ENCODE measurements around the gene UQCRC2.
A peak's percentile ranks its signal among the peaks of the same experiment; 100 is the strongest.

The UQCRC2 gene

GRCh38 chr16:21952040-21952792 is 945 bp upstream of the UQCRC2 start:
- H3K9me3 ChIP-seq (ENCODE audit: control insufficient read depth, low read length): no peaks in the 10 kb centered on the region
- H3K4me3 ChIP-seq (ENCODE audit: insufficient read depth in 1 of 2, low read depth in 1 of 2, low read length in 2 of 2): peak overlapping the region; percentile 88 to 98
- H2AK5ac ChIP-seq (ENCODE audit: low read length, severe bottlenecking): no peak overlapping the region
- no peak overlapping the region for H3K23ac ChIP-seq (ENCODE audit: low read length in 2 of 2)
- H3K14ac ChIP-seq (ENCODE audit: low read length in 2 of 2): peak overlapping the region in 1 of 2 experiments; percentile 80
- H3K79me1 ChIP-seq (replicated peaks; ENCODE audit: low read length, poor library complexity, severe bottlenecking): peaks cover 14% of the 10 kb centered on the region
- H2BK5ac ChIP-seq (ENCODE audit: low read depth, low read length, poor library complexity, severe bottlenecking): no peak overlapping the region
- peak overlapping the region; percentile 62 for H2AFZ ChIP-seq (ENCODE audit: low read depth, low read length)
- no peak overlapping the region for H4K91ac ChIP-seq (ENCODE audit: low read length)
- H2BK15ac ChIP-seq (ENCODE audit: low read depth, poor library complexity, severe bottlenecking): no peak overlapping the region
- H2BK12ac ChIP-seq (ENCODE audit: low read length in 2 of 2): no peak overlapping the region
- H3K4me1 ChIP-seq (ENCODE audit: control insufficient read depth, insufficient read depth, low read depth, low read length): peaks cover 3% of the 10 kb centered on the region
- H3K27me3 ChIP-seq (ENCODE audit: control insufficient read depth in 1 of 2, insufficient read depth in 1 of 2, low read length in 2 of 2): no peaks in the 10 kb centered on the region
- peak overlapping the region; percentile 89 for H3K4me2 ChIP-seq (ENCODE audit: low read length, poor library complexity, severe bottlenecking)
- peaks cover 11 to 14% of the 10 kb centered on the region in 2 experiments for H3K36me3 ChIP-seq (ENCODE audit: control insufficient read depth in 1 of 2, insufficient read depth in 2 of 2, low read depth in 1 of 2, low read length in 2 of 2)
- peak overlapping the region; percentile 11 for H2BK120ac ChIP-seq (ENCODE audit: low read depth, low read length)
- peak overlapping the region; percentile 89 for H3K27ac ChIP-seq (ENCODE audit: low read length, poor library complexity, severe bottlenecking)
- peak overlapping the region in 1 of 2 experiments; percentile 43 for H3K4ac ChIP-seq (ENCODE audit: low read depth in 1 of 2, low read length in 2 of 2)
- peak overlapping the region; percentile 58 for H4K8ac ChIP-seq (ENCODE audit: low read length)
- H3K9ac ChIP-seq (ENCODE audit: low read length): peak overlapping the region; percentile 98
- peak overlapping the region; percentile 68 to 76 for H3K18ac ChIP-seq (ENCODE audit: low read depth in 1 of 2, low read length in 2 of 2)
- DNase-seq: peak; percentile 83
- WGBS: 7% methylated on average over 24 of the region's 24 CpGs

GRCh38 chr16:21953541-21953902 is 361 bp downstream of the UQCRC2 start:
- Histone ChIP-seq H3K14ac (ENCODE audit: low read length in 2 of 2) (no peak overlapping the region), H2BK120ac (ENCODE audit: low read depth, low read length) (no peak overlapping the region), H2AK5ac (ENCODE audit: low read length, severe bottlenecking) (no peak overlapping the region), H4K91ac (ENCODE audit: low read length) (peak overlapping the region; percentile 69), H2AFZ (ENCODE audit: low read depth, low read length) (no peak overlapping the region), H3K23ac (ENCODE audit: low read length in 2 of 2) (no peak overlapping the region), H2BK5ac (ENCODE audit: low read depth, low read length, poor library complexity, severe bottlenecking) (no peak overlapping the region), H3K9me3 (ENCODE audit: control insufficient read depth, low read length) (no peaks in the 10 kb centered on the region), H3K4me3 (ENCODE audit: insufficient read depth in 1 of 2, low read depth in 1 of 2, low read length in 2 of 2) (peak overlapping the region; percentile 80 to 98), H3K4ac (ENCODE audit: low read depth in 1 of 2, low read length in 2 of 2) (peak overlapping the region; percentile 1 to 40), H2BK12ac (ENCODE audit: low read length in 2 of 2) (no peak overlapping the region), H3K4me2 (ENCODE audit: low read length, poor library complexity, severe bottlenecking) (peak overlapping the region; percentile 85), H3K9ac (ENCODE audit: low read length) (peak overlapping the region; percentile 98), H2BK15ac (ENCODE audit: low read depth, poor library complexity, severe bottlenecking) (peak overlapping the region; percentile 93), H3K4me1 (ENCODE audit: control insufficient read depth, insufficient read depth, low read depth, low read length) (peaks cover 3% of the 10 kb centered on the region), H4K8ac (ENCODE audit: low read length) (peak overlapping the region; percentile 95), H3K27me3 (ENCODE audit: control insufficient read depth in 1 of 2, insufficient read depth in 1 of 2, low read length in 2 of 2) (no peaks in the 10 kb centered on the region), H3K18ac (ENCODE audit: low read depth in 1 of 2, low read length in 2 of 2) (peak overlapping the region; percentile 73 to 86), H3K36me3 (ENCODE audit: control insufficient read depth in 1 of 2, insufficient read depth in 2 of 2, low read depth in 1 of 2, low read length in 2 of 2) (peaks cover 17 to 24% of the 10 kb centered on the region in 2 experiments), H3K79me1 (replicated peaks; ENCODE audit: low read length, poor library complexity, severe bottlenecking) (peaks cover 17% of the 10 kb centered on the region), H3K27ac (ENCODE audit: low read length, poor library complexity, severe bottlenecking) (peak overlapping the region; percentile 89)
- no peak for DNase-seq
- 0% methylated on average over 11 of the region's 15 CpGs for WGBS

GRCh38 chr16:21957714-21958346 is 4.7 kb downstream of the UQCRC2 start:
- Histone ChIP-seq H2AFZ (ENCODE audit: low read depth, low read length) (no peak overlapping the region), H3K4me2 (ENCODE audit: low read length, poor library complexity, severe bottlenecking) (no peak overlapping the region), H4K8ac (ENCODE audit: low read length) (no peak overlapping the region), H3K36me3 (ENCODE audit: control insufficient read depth in 1 of 2, insufficient read depth in 2 of 2, low read depth in 1 of 2, low read length in 2 of 2) (peaks cover 29 to 64% of the 10 kb centered on the region in 2 experiments), H3K9ac (ENCODE audit: low read length) (no peak overlapping the region), H3K4ac (ENCODE audit: low read depth in 1 of 2, low read length in 2 of 2) (no peak overlapping the region), H2BK120ac (ENCODE audit: low read depth, low read length) (no peak overlapping the region), H3K4me3 (ENCODE audit: insufficient read depth in 1 of 2, low read depth in 1 of 2, low read length in 2 of 2) (no peak overlapping the region), H3K18ac (ENCODE audit: low read depth in 1 of 2, low read length in 2 of 2) (no peak overlapping the region), H3K27me3 (ENCODE audit: control insufficient read depth in 1 of 2, insufficient read depth in 1 of 2, low read length in 2 of 2) (no peaks in the 10 kb centered on the region), H3K23ac (ENCODE audit: low read length in 2 of 2) (no peak overlapping the region), H4K91ac (ENCODE audit: low read length) (no peak overlapping the region), H2BK15ac (ENCODE audit: low read depth, poor library complexity, severe bottlenecking) (no peak overlapping the region), H2BK12ac (ENCODE audit: low read length in 2 of 2) (no peak overlapping the region), H2AK5ac (ENCODE audit: low read length, severe bottlenecking) (no peak overlapping the region), H2BK5ac (ENCODE audit: low read depth, low read length, poor library complexity, severe bottlenecking) (no peak overlapping the region), H3K4me1 (ENCODE audit: control insufficient read depth, insufficient read depth, low read depth, low read length) (peaks cover 3% of the 10 kb centered on the region), H3K9me3 (ENCODE audit: control insufficient read depth, low read length) (no peaks in the 10 kb centered on the region), H3K14ac (ENCODE audit: low read length in 2 of 2) (no peak overlapping the region), H3K27ac (ENCODE audit: low read length, poor library complexity, severe bottlenecking) (no peak overlapping the region), H3K79me1 (replicated peaks; ENCODE audit: low read length, poor library complexity, severe bottlenecking) (peaks cover 17% of the 10 kb centered on the region)
- no CpG with 5 or more reads among the region's 1 CpG for WGBS
- no peak for DNase-seq

GRCh38 chr16:21959050-21959449 is 5.9 kb downstream of the UQCRC2 start:
- Histone ChIP-seq H2AK5ac (ENCODE audit: low read length, severe bottlenecking) (no peak overlapping the region), H4K91ac (ENCODE audit: low read length) (no peak overlapping the region), H2AFZ (ENCODE audit: low read depth, low read length) (no peak overlapping the region), H3K4ac (ENCODE audit: low read depth in 1 of 2, low read length in 2 of 2) (no peak overlapping the region), H4K8ac (ENCODE audit: low read length) (no peak overlapping the region), H3K27ac (ENCODE audit: low read length, poor library complexity, severe bottlenecking) (no peak overlapping the region), H3K4me2 (ENCODE audit: low read length, poor library complexity, severe bottlenecking) (no peak overlapping the region), H3K79me1 (replicated peaks; ENCODE audit: low read length, poor library complexity, severe bottlenecking) (peaks cover 19% of the 10 kb centered on the region), H2BK5ac (ENCODE audit: low read depth, low read length, poor library complexity, severe bottlenecking) (no peak overlapping the region), H3K9ac (ENCODE audit: low read length) (no peak overlapping the region), H3K4me3 (ENCODE audit: insufficient read depth in 1 of 2, low read depth in 1 of 2, low read length in 2 of 2) (no peak overlapping the region), H3K23ac (ENCODE audit: low read length in 2 of 2) (no peak overlapping the region), H3K9me3 (ENCODE audit: control insufficient read depth, low read length) (no peaks in the 10 kb centered on the region), H2BK120ac (ENCODE audit: low read depth, low read length) (no peak overlapping the region), H3K18ac (ENCODE audit: low read depth in 1 of 2, low read length in 2 of 2) (no peak overlapping the region), H3K14ac (ENCODE audit: low read length in 2 of 2) (no peak overlapping the region), H3K36me3 (ENCODE audit: control insufficient read depth in 1 of 2, insufficient read depth in 2 of 2, low read depth in 1 of 2, low read length in 2 of 2) (peaks cover 35 to 76% of the 10 kb centered on the region in 2 experiments), H3K27me3 (ENCODE audit: control insufficient read depth in 1 of 2, insufficient read depth in 1 of 2, low read length in 2 of 2) (no peaks in the 10 kb centered on the region), H3K4me1 (ENCODE audit: control insufficient read depth, insufficient read depth, low read depth, low read length) (peaks cover 3% of the 10 kb centered on the region), H2BK15ac (ENCODE audit: low read depth, poor library complexity, severe bottlenecking) (no peak overlapping the region), H2BK12ac (ENCODE audit: low read length in 2 of 2) (no peak overlapping the region)
- 96% methylated on average over 3 of the region's 3 CpGs for WGBS
- DNase-seq: no peak

All from mesenchymal stem cell (in vitro differentiated cells and primary cell).